A549 (cell line): Measurements from ENCODE around the gene ZNF428.

Source experiments
- BHLHE40 ChIP-seq: IDR thresholded peaks from 2 replicates; pipeline ENCODE4 v1.6.1; 2012; ENCODE audit warnings: low read depth, low read length, inconsistent platforms
- CTCF ChIP-seq: fragments of >200 bp; sonication (Bioruptor Twin); formaldehyde crosslinking; IDR thresholded peaks from 3 replicates; pipeline ENCODE4 v1.5.1; 2016
- ELK1 ChIP-seq: fragments of 150-350 bp; IDR thresholded peaks from 2 replicates; pipeline ENCODE4 v1.6.1; 2014; ENCODE audit warnings: low read depth, mild to moderate bottlenecking, low read length
- EP300 ChIP-seq, 2 experiments: fragments of >200 bp; sonication (Bioruptor Twin); formaldehyde crosslinking; IDR thresholded peaks; 2 replicates in 1 of 2; 3 replicates in 1 of 2; pipeline ENCODE4 v1.6.1; 2016 to 2017
- MAFK ChIP-seq: fragments of 450-650 bp; IDR thresholded peaks from 2 replicates; pipeline ENCODE4 v1.6.1; 2014; ENCODE audit not compliant: partially characterized antibody
- MAX ChIP-seq: IDR thresholded peaks from 2 replicates; pipeline ENCODE4 v1.6.1; 2012
- MYC ChIP-seq: IDR thresholded peaks from 2 replicates; pipeline ENCODE4 v1.6.1; 2012; ENCODE audit warnings: mild to moderate bottlenecking, inconsistent platforms, low read length, improper control_type of control experiment, borderline replicate concordance
- PHF8 ChIP-seq: fragments of 200-600 bp; sonication (generic); IDR thresholded peaks from 2 replicates; pipeline ENCODE4 v1.6.1; 2016; ENCODE audit warnings: low read depth, mild to moderate bottlenecking, antibody characterized with exemption, moderate library complexity, borderline replicate concordance
- SMC3 ChIP-seq: fragments of >200 bp; sonication (Bioruptor Twin); formaldehyde crosslinking; IDR thresholded peaks from 3 replicates; pipeline ENCODE4 v1.6.1; 2018; ENCODE audit warnings: inconsistent platforms
- TF ChIP-seq, protein P1 (sequence below): fragments of 450-650 bp; IDR thresholded peaks from 2 replicates; pipeline ENCODE4 v1.6.1; 2014; ENCODE audit warnings: antibody characterized with exemption

- TF ChIP-seq MAX, result no peak
- TF ChIP-seq, protein P1, sequence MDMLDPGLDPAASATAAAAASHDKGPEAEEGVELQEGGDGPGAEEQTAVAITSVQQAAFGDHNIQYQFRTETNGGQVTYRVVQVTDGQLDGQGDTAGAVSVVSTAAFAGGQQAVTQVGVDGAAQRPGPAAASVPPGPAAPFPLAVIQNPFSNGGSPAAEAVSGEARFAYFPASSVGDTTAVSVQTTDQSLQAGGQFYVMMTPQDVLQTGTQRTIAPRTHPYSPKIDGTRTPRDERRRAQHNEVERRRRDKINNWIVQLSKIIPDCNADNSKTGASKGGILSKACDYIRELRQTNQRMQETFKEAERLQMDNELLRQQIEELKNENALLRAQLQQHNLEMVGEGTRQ, result no peak
- TF ChIP-seq CTCF, result no peak
- TF ChIP-seq MAFK, result no peak
- TF ChIP-seq SMC3, result no peak
- no peak for TF ChIP-seq ELK1
- no peak for TF ChIP-seq MYC
- TF ChIP-seq PHF8, result no peak
- TF ChIP-seq EP300 (IDR thresholded peaks at IDR 0.05), result no peak
- TF ChIP-seq BHLHE40, result no peak
Measured at GRCh38 chr19:43633520-43633919, 14.1 kb upstream of the ZNF428 start.
